Measurements from ENCODE around the gene CSGALNACT2.

Gene CSGALNACT2

GRCh38 chr10:43121444-43121843 is 16.8 kb upstream of the CSGALNACT2 start:
- DNase-seq (ENCODE audit: extremely low read depth, low read depth) = no peak
- TF ChIP-seq CTCF (IDR thresholded peaks at IDR 0.05; ENCODE audit: low read depth, low read length) = no peak

GRCh38 chr10:43122096-43122495 is 16.1 kb upstream of the CSGALNACT2 start:
- no peak for DNase-seq (ENCODE audit: extremely low read depth, low read depth)
- no peak for TF ChIP-seq CTCF (IDR thresholded peaks at IDR 0.05; ENCODE audit: low read depth, low read length)

- no peak for DNase-seq (ENCODE audit: extremely low read depth, low read depth)
- no peak for TF ChIP-seq CTCF (IDR thresholded peaks at IDR 0.05; ENCODE audit: low read depth, low read length)
Observed at GRCh38 chr10:43122826-43123225, 15.4 kb upstream of the CSGALNACT2 start.

- no peak for DNase-seq (ENCODE audit: extremely low read depth, low read depth)
- no peak for TF ChIP-seq CTCF (IDR thresholded peaks at IDR 0.05; ENCODE audit: low read depth, low read length)
Observed at GRCh38 chr10:43123361-43124093, 14.7 kb upstream of the CSGALNACT2 start.

GRCh38 chr10:43124094-43124521 is 14.1 kb upstream of the CSGALNACT2 start:
- no peak for DNase-seq (ENCODE audit: extremely low read depth, low read depth)
- no peak for TF ChIP-seq CTCF (IDR thresholded peaks at IDR 0.05; ENCODE audit: low read depth, low read length)

GRCh38 chr10:43124574-43125273 is 13.5 kb upstream of the CSGALNACT2 start:
- no peak for DNase-seq (ENCODE audit: extremely low read depth, low read depth)
- no peak for TF ChIP-seq CTCF (IDR thresholded peaks at IDR 0.05; ENCODE audit: low read depth, low read length)

- no peak for DNase-seq (ENCODE audit: extremely low read depth, low read depth)
- no peak for TF ChIP-seq CTCF (IDR thresholded peaks at IDR 0.05; ENCODE audit: low read depth, low read length)
Observed at GRCh38 chr10:43125274-43125845, 12.9 kb upstream of the CSGALNACT2 start.

All from AG09319 (cell line).